Keratinocyte (primary cell): ENCODE results near the gene HTRA1. TPM values are rescaled to one million over a fixed set of nuclear protein-coding genes. Genes with fewer than 3 reads are reported as not detected.

Source experiments
- DNase-seq: peaks from one replicate; pipeline ENCODE4 v3.0.0-alpha.2; 2011; ENCODE audit warnings: low read depth, missing footprints, low spot score
- FAIRE-seq: peaks from 2 replicates; lab custom pipeline; 2011; peaks lifted over from hg19 to GRCh38; lab: Jason Lieb, UNC
- H2AFZ ChIP-seq: 2 replicates; pipeline ENCODE4 v1.6.0; 2012; ENCODE audit warnings: low read length, control low read depth, inconsistent platforms; ENCODE audit not compliant: control insufficient read depth
- H3K27ac ChIP-seq: 2 replicates; pipeline ENCODE4 v1.5.1; 2011; ENCODE audit warnings: low read length; ENCODE audit not compliant: control insufficient read depth, insufficient read depth
- H3K27me3 ChIP-seq: 3 replicates; pipeline ENCODE4 v1.6.0; 2011; ENCODE audit warnings: low read length; ENCODE audit not compliant: control insufficient read depth, insufficient read depth; ENCODE audit errors: extremely low read depth
- H3K36me3 ChIP-seq, 2 experiments: 2 replicates in 1 of 2; 3 replicates in 1 of 2; pipeline ENCODE4 v1.5.1; 2011; ENCODE audit warnings: low read length in 2 of 2, mild to moderate bottlenecking in 1 of 2; ENCODE audit not compliant: control insufficient read depth in 2 of 2, insufficient read depth in 2 of 2; ENCODE audit errors: extremely low read depth in 1 of 2
- H3K4me1 ChIP-seq: 3 replicates; pipeline ENCODE4 v1.5.1; 2011; ENCODE audit warnings: low read length; ENCODE audit not compliant: control insufficient read depth, insufficient read depth; ENCODE audit errors: extremely low read depth
- H3K4me2 ChIP-seq: 3 replicates; pipeline ENCODE4 v1.6.0; 2011; ENCODE audit warnings: low read depth, low read length; ENCODE audit not compliant: control insufficient read depth, insufficient read depth; ENCODE audit errors: extremely low read depth
- H3K4me3 ChIP-seq, 3 experiments: fragments of 200-600 bp in 1 of 3; sonication (generic) in 1 of 3; 2 replicates in 2 of 3; 3 replicates in 1 of 3; pipeline ENCODE4 v1.5.1; 2011 to 2016; ENCODE audit warnings: low read length in 3 of 3, mild to moderate bottlenecking in 3 of 3, control low read depth in 2 of 3, inconsistent platforms in 1 of 3, low read depth in 1 of 3, mixed read lengths in 1 of 3, mixed run types in 1 of 3, moderate library complexity in 1 of 3; ENCODE audit not compliant: control insufficient read depth in 2 of 3, insufficient read depth in 2 of 3; ENCODE audit errors: extremely low read depth in 1 of 3
- H3K79me2 ChIP-seq: 2 replicates; pipeline ENCODE4 v1.6.0; 2012; ENCODE audit warnings: low read length; ENCODE audit not compliant: control insufficient read depth, insufficient read depth
- H3K9ac ChIP-seq: 3 replicates; pipeline ENCODE4 v1.6.0; 2011; ENCODE audit warnings: low read length; ENCODE audit not compliant: control insufficient read depth, insufficient read depth; ENCODE audit errors: extremely low read depth
- H3K9me1 ChIP-seq: 3 replicates; pipeline ENCODE4 v1.6.0; 2011; ENCODE audit warnings: low read length; ENCODE audit not compliant: control insufficient read depth, insufficient read depth; ENCODE audit errors: extremely low read depth
- H3K9me3 ChIP-seq: 2 replicates; pipeline ENCODE4 v1.5.1; 2012; ENCODE audit warnings: low read depth, low read length; ENCODE audit not compliant: control insufficient read depth
- H4K20me1 ChIP-seq: 3 replicates; pipeline ENCODE4 v1.6.0; 2011; ENCODE audit warnings: low read length; ENCODE audit not compliant: control insufficient read depth, insufficient read depth; ENCODE audit errors: extremely low read depth
- CTCF ChIP-seq, 3 experiments: IDR thresholded peaks in 1 of 3; conservative IDR thresholded peaks in 1 of 3; optimal IDR thresholded peaks in 1 of 3; 2 replicates in 2 of 3; 3 replicates in 1 of 3; pipeline versions ENCODE3 to v1.5.1; 2011; ENCODE audit warnings: low read length in 3 of 3, mild to moderate bottlenecking in 3 of 3, moderate library complexity in 2 of 3, control low read depth in 1 of 3, inconsistent platforms in 1 of 3; ENCODE audit not compliant: insufficient read depth in 2 of 3; ENCODE audit errors: extremely low read depth in 1 of 3
- EZH2 ChIP-seq: IDR thresholded peaks from one replicate; pipeline ENCODE4 v1.6.1; 2012; ENCODE audit warnings: inconsistent platforms, mild to moderate bottlenecking, low read length, moderate library complexity
- dilution Hi-C: fragments of 300-500 bp; cut with MboI; formaldehyde crosslinking; loops from one replicate; pipeline ENCODE4 v1.7.0; 2020; ENCODE audit warnings: low sequenced_read_pairs; ENCODE audit not compliant: extremely low pct_ligation_motif_present
- polyA plus RNA-seq, 5 experiments: library from polyadenylated mRNA; depleted of rRNA in 3 of 5; stranded (reverse) in 3 of 5; stranded (forward) in 1 of 5; unstranded in 1 of 5; fragments of >200 nt; gene quantifications; 1 replicate in 1 of 5; 2 replicates in 3 of 5; 3 replicates in 1 of 5; pipeline versions ENCODE4 v1.2.1 to v1.2.3, GENCODE V29; 2011 to 2012; ENCODE audit warnings: missing spikeins in 2 of 5, low read depth in 1 of 5, low replicate concordance in 1 of 5

HTRA1 gene
- polyA plus RNA-seq, 1 donor (not counting 4 experiments of a cell fraction or from before 2014, with no cell fraction given) = 412 TPM

GRCh38 chr10:122417667-122418066 lies 43.7 kb upstream of the HTRA1 start:
- DNase-seq = no peak
- H3K36me3 ChIP-seq = peaks cover 5 to 18% of the 10 kb centered on the region in 2 experiments
- no peak for FAIRE-seq

GRCh38 chr10:122419016-122419415 lies 42.3 kb upstream of the HTRA1 start:
- Histone ChIP-seq H3K9ac (no peak overlapping the region), H4K20me1 (no peaks in the 10 kb centered on the region), H3K4me1 (peaks cover 40% of the 10 kb centered on the region), H3K27me3 (no peaks in the 10 kb centered on the region), H3K9me3 (no peaks in the 10 kb centered on the region), H2AFZ (no peak overlapping the region), H3K4me3 (no peak overlapping the region), H3K36me3 (peaks cover 4 to 18% of the 10 kb centered on the region in 2 experiments), H3K27ac (peak overlapping the region; percentile 97), H3K4me2 (no peak overlapping the region), H3K79me2 (no peaks in the 10 kb centered on the region), H3K9me1 (no peaks in the 10 kb centered on the region)
- DNase-seq (no peak), FAIRE-seq (peak; percentile 53)
- dilution Hi-C loops = no loop called here
- TF ChIP-seq CTCF (optimal IDR thresholded peaks at IDR 0.05 in 1 of 3, IDR thresholded peaks at IDR 0.05 in 1 of 3, conservative IDR thresholded peaks at IDR 0.05 in 1 of 3; ENCODE audit: extremely low read depth in 1 of 3, insufficient read depth in 2 of 3, low read length in 3 of 3) (no peak), EZH2 (no peak)

More at GRCh38 chr10:122417667-122418066, 43.7 kb upstream of the HTRA1 start:
- no peak overlapping the region for H3K4me3 ChIP-seq
- dilution Hi-C loops = no loop called here
- H3K4me2 ChIP-seq = no peak overlapping the region
- no peaks in the 10 kb centered on the region for H4K20me1 ChIP-seq
- no peak overlapping the region for H3K9ac ChIP-seq
- no peaks in the 10 kb centered on the region for H3K27me3 ChIP-seq
- H2AFZ ChIP-seq = no peak overlapping the region
- H3K9me3 ChIP-seq = no peaks in the 10 kb centered on the region
- peak overlapping the region; percentile 4 for H3K27ac ChIP-seq
- H3K4me1 ChIP-seq = peaks cover 40% of the 10 kb centered on the region
- H3K79me2 ChIP-seq = no peaks in the 10 kb centered on the region
- no peaks in the 10 kb centered on the region for H3K9me1 ChIP-seq
- no peak for TF ChIP-seq EZH2
- no peak for TF ChIP-seq CTCF (optimal IDR thresholded peaks at IDR 0.05 in 1 of 3, IDR thresholded peaks at IDR 0.05 in 1 of 3, conservative IDR thresholded peaks at IDR 0.05 in 1 of 3; ENCODE audit: extremely low read depth in 1 of 3, insufficient read depth in 2 of 3, low read length in 3 of 3)
